Uterus (tissue), 2 donors: ENCODE results near the gene ADCY7.

Source experiments
- POLR2A ChIP-seq, 2 donors: fragments of 450-650 bp; IDR thresholded peaks; one replicate each; pipeline ENCODE4 v1.6.1; 2016; ENCODE audit warnings: antibody characterized with exemption in 2 of 2, mild to moderate bottlenecking in 1 of 2, moderate library complexity in 1 of 2
- TF ChIP-seq, protein P1 (sequence below), 4 experiments: fragments of 200-600 bp in 2 of 4; fragments of 450-650 bp in 2 of 4; sonication (generic) in 2 of 4; IDR thresholded peaks; one replicate each; pipeline ENCODE4 v1.5.1; 2016 to 2019; ENCODE audit warnings: antibody characterized with exemption in 4 of 4, mild to moderate bottlenecking in 2 of 4, moderate library complexity in 1 of 4

GRCh38 chr16:50291719-50292565 lies 25.6 kb downstream of the ADCY7 start:
- TF ChIP-seq, protein P1, sequence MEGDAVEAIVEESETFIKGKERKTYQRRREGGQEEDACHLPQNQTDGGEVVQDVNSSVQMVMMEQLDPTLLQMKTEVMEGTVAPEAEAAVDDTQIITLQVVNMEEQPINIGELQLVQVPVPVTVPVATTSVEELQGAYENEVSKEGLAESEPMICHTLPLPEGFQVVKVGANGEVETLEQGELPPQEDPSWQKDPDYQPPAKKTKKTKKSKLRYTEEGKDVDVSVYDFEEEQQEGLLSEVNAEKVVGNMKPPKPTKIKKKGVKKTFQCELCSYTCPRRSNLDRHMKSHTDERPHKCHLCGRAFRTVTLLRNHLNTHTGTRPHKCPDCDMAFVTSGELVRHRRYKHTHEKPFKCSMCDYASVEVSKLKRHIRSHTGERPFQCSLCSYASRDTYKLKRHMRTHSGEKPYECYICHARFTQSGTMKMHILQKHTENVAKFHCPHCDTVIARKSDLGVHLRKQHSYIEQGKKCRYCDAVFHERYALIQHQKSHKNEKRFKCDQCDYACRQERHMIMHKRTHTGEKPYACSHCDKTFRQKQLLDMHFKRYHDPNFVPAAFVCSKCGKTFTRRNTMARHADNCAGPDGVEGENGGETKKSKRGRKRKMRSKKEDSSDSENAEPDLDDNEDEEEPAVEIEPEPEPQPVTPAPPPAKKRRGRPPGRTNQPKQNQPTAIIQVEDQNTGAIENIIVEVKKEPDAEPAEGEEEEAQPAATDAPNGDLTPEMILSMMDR (IDR thresholded peaks at IDR 0.05) = no peak
- no peak for TF ChIP-seq POLR2A (IDR thresholded peaks at IDR 0.05)
